ENCODE results near the gene CUL4A.
"Not testable (repeated sequence)": the region's sequence is repeated elsewhere in the genome, so short reads cannot be mapped to it uniquely, and the experiment has no call there.

CUL4A gene

DNA sequence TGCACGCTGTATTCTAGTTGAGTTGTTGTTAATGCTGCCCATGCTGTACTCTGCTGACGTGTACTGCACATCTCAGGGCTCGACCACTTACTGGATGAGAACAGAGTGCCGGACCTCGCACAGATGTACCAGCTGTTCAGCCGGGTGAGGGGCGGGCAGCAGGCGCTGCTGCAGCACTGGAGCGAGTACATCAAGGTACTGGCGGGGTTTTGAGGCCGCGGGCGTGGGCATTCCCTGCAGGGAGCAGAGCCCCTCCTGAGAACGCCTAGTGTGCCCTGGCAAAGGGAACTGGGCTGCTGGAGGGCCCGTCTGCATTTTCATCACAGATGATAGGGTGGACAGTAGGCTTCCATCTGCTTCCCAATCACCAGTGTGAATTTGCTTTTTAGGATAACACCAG is 29.9 kb downstream of the CUL4A start:
- no peak for DNase-seq (ENCODE audit: low read depth)

DNA sequence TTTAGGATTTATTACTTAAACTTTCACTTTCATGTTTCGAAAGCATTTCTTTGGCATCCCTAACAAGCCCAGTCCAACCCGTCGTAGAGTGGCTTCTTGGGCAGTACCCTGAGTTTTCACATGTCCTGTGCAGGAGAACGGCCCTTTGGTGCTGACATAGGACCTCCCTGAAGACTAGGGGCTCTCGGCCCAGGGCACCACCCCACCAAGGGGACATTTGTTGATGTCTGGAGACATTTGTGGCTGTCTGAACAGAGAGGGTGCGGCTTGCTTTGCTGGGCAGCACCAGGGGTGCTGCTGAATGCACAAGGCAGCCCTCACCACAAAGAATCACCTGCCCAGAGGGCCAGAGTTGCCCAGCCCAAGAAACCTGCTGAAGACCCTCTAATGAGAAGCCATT is 30.6 kb downstream of the CUL4A start:
- DNase-seq (ENCODE audit: low read depth) = no peak

GRCh38 chr13:113241623-113242022 is 32.2 kb downstream of the CUL4A start:
- DNase-seq (ENCODE audit: low read depth) = not testable (repeated sequence)

DNA sequence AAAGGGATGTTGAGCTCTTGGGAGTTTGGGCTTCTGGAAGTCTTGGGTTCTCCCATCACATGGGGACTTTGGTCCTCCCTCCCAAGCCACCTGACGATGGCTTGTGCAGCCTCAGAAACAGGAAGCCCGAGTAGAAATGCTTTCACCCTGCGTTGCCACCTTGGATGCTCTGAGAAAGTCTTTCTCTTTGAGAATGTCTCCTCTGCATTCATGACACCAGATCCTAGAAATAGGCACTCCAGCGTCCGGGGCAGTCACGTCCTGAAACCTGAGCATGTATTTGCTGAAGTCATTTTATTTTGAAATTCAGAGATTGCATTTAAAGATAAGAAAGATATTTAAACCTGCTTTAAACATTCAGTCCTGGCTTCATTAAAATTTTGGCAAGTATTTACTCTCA is 34.4 kb downstream of the CUL4A start:
- DNase-seq (ENCODE audit: low read depth) = no peak

GRCh38 chr13:113245849-113246796 is 36.7 kb downstream of the CUL4A start:
- no peak for DNase-seq (ENCODE audit: low read depth)

- DNase-seq (ENCODE audit: low read depth) = no peak
These were observed 43.2 kb downstream of the CUL4A start for GRCh38 chr13:113252516-113253095.

- not testable (repeated sequence) for DNase-seq (ENCODE audit: low read depth)
These were observed 48.5 kb downstream of the CUL4A start for GRCh38 chr13:113257908-113258307.

- DNase-seq (ENCODE audit: low read depth) = no peak
These were observed 49.1 kb downstream of the CUL4A start for GRCh38 chr13:113258321-113259054.

DNA sequence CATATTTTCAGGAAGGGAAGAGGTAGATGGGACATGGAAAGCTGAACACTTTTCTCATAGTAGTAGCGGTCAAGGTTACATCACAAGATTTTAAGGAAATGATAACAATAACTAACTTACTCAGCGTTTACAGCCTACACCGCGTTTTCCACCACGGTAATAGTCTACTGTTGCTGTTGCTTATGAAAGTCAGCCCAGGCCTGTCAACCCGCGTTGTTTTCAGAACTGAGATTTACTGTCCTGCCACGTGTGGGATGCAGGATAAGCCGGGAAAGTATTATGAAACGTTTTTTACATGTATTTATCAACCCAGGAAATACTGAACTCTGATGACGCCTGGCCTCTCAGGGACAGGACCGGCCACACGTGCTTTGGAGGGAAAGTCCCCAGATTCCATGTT is 51.6 kb downstream of the CUL4A start:
- DNase-seq (ENCODE audit: low read depth) = no peak

DNA sequence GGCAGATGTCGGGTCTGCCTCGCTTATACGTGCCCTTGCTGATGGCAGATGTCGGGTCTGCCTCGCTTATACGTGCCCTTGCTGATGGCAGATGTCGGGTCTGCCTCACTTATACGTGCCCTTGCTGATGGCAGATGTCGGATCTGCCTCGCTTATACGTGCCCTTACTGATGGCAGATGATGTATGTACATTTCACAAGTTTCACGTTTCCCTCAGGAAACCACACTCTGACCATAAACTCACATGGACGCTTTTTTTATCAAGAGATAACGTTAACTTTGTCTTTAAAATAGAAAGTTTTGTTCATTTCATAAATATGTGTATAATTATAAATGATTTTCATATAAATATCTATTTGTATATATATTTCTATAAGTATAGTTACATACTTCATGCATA is 53.6 kb downstream of the CUL4A start:
- not testable (repeated sequence) for DNase-seq (ENCODE audit: low read depth)

- DNase-seq (ENCODE audit: low read depth) = no peak
These were observed 58.4 kb downstream of the CUL4A start for GRCh38 chr13:113267642-113268405.

DNA sequence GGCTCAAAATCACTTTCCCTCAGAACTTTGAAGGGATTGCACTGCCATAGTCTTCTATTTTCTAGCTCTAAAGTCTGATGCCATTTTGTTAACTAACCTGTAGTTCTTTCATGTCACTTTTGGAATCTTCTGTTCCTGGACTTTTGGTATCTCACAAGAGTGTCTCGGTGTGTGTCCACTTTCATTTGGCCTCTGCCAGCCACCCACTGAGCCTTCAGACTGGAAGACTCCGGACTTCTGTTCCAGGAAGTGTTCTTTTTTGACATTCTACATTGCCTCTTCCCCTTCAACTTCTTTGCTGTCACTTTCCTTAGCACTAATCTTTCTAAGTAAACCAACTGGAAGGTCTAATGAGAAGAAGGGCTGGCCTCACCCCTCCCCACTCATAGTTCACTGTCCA is 62.6 kb downstream of the CUL4A start:
- DNase-seq (ENCODE audit: low read depth) = no peak

- DNase-seq (ENCODE audit: low read depth) = no peak
These were observed 63.3 kb downstream of the CUL4A start for GRCh38 chr13:113272701-113273181.

DNA sequence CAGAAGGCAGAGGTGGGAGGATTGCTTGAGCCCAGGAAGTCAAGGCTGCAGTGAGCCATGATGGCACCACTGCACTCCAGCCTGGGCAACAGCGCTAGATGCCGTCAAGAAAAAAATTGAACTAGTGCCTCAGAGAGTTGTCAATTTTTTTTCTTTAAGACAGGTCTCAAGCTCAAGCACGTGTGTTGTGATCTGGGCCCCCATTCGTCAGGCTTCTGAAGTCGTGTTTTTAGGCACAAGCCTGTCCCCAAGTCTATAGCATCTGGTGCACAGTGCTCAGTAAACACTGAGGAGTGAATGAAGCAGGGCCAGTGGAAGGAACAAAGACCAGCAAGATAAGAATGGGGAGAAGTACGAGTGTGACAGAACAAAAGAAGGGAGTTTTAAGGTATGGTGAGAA is 63.9 kb downstream of the CUL4A start:
- no peak for DNase-seq (ENCODE audit: low read depth)

DNA sequence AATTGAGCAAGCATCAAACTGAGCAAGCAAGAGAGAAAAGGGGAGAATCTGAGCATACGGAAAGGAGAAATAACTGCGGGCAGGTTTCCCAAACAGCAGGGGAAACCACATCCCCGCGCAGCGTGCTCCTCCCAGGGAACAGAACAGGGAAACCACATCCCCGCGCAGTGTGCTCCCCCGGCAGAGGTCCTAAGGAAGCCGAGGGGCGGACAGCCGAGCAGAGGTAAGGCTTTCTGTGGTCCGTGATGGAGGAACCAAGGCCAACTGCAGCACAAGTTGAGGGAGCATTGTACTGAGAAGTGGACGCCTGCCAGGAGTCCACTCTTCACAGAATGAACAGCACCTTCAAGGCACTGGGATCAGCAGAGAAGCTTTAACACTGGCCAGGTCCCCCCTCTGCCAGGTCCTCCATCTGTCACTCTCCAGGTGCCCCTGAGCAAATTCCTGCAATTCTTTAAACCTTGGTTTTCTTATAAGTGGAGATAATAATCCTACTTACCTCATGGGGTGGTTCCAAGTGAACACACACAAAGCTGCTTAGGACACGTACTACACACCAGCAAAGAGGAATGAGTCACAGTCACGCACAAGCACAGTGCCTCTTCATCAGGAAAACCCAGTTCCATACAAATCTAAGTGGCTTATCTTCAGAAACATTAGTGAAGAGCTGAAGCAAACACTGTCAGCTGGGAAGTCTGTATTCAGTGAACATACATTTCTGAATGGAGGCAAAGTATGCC is 64.6 kb downstream of the CUL4A start:
- no peak for DNase-seq (ENCODE audit: low read depth)

DNA sequence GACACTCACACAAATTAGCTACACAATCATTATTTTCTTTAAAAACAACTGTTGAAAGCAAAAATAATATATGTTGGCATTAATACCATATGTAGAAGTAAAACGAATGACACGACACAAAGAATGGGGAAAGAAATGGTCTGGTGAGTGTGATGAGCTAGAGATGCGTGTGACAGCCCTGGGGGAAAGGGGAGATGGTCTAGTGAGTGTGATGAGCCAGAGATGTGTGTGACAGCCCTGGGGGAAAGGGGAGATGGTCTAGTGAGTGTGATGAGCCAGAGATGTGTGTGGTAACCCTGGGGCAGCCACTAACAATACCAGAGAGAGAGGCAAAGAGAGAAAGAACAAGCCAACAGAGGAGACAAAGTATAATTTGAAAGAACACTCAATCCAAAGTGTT is 65.3 kb downstream of the CUL4A start:
- no peak for DNase-seq (ENCODE audit: low read depth)

GRCh38 chr13:113275387-113275786 is 66.0 kb downstream of the CUL4A start:
- DNase-seq (ENCODE audit: low read depth) = peak; percentile 5

GRCh38 chr13:113280126-113280525 is 70.7 kb downstream of the CUL4A start:
- DNase-seq (ENCODE audit: low read depth) = no peak

GRCh38 chr13:113283904-113284303 is 74.5 kb downstream of the CUL4A start:
- DNase-seq (ENCODE audit: low read depth) = no peak

GRCh38 chr13:113288880-113289279 is 79.5 kb downstream of the CUL4A start:
- no peak for DNase-seq (ENCODE audit: low read depth)

- DNase-seq (ENCODE audit: low read depth) = no peak
These were observed 81.7 kb downstream of the CUL4A start for GRCh38 chr13:113291129-113291528.

Data from HS-27A (cell line).